K562 (cell line): ENCODE measurements around the gene KCNA10. TPM values are rescaled to one million over a fixed set of nuclear protein-coding genes. Genes with fewer than 3 reads are reported as not detected.

Experiments
- ATAC-seq: fragments of 200-7000 bp; cut with Tn5 transposase; 3 replicates; pipeline ENCODE4 v1.9.1; 2020; ENCODE audit warnings: moderate library complexity
- BruUV-seq: library from RNA; stranded (reverse); fragments of 400-500 nt; replicated peaks from 2 replicates; lab custom pipeline; 2021; lab: Mats Ljungman, UMichigan
- CTCF ChIA-PET: fragments of 300-600 bp; formaldehyde crosslinking; extraction: SDS; loops from one replicate; lab custom pipeline; 2021; ENCODE audit warnings: low intra/inter-chr PET ratio; lab: Yijun Ruan, JAX
- POLR2A ChIA-PET: fragments of 300-600, 350-650 bp; sonication (Branson Sonifier 250); formaldehyde crosslinking; extraction: SDS; loops from one replicate; lab custom pipeline; 2021; ENCODE audit warnings: antibody characterized with exemption, inconsistent platforms; lab: Yijun Ruan, JAX
- DNase-seq, 4 experiments: peaks; one replicate each; pipeline versions ENCODE4 v3.0.0 to v3.0.0-alpha.2; 2011 to 2018; ENCODE audit warnings: low spot score in 3 of 4, mixed read lengths in 3 of 4; ENCODE audit errors: extremely low read depth in 1 of 4
- FAIRE-seq: peaks from 2 replicates; lab custom pipeline; 2011; peaks lifted over from hg19 to GRCh38; lab: Jason Lieb, UNC
- H2AFZ ChIP-seq: 2 replicates; pipeline ENCODE4 v1.6.0; 2011; ENCODE audit warnings: low read depth, low read length, control low read depth, inconsistent platforms
- H3K27ac ChIP-seq: fragments of 200-600 bp; 3 replicates; pipeline ENCODE4 v1.8.0; 2011; ENCODE audit warnings: low read depth, mild to moderate bottlenecking, control low read depth, inconsistent platforms, low read length, moderate library complexity, mixed read lengths; ENCODE audit errors: extremely low read depth
- H3K27me3 ChIP-seq, 2 experiments: fragments of 300-600 bp in 1 of 2; 2 replicates in 1 of 2; 3 replicates in 1 of 2; pipeline versions ENCODE4 v1.6.0 to v1.8.0; 2011; ENCODE audit warnings: inconsistent platforms in 2 of 2, low read length in 2 of 2, mild to moderate bottlenecking in 1 of 2, mixed read lengths in 1 of 2, moderate library complexity in 1 of 2; ENCODE audit not compliant: control insufficient read depth in 2 of 2, insufficient read depth in 2 of 2
- H3K36me3 ChIP-seq: fragments of 300-600 bp; 3 replicates; pipeline ENCODE4 v1.8.0; 2011; ENCODE audit warnings: mild to moderate bottlenecking, low read length, inconsistent platforms; ENCODE audit not compliant: control insufficient read depth, insufficient read depth
- H3K4me1 ChIP-seq, 2 experiments: fragments of 200-600 bp in 1 of 2; replicated peaks in 1 of 2; 2 replicates in 1 of 2; 3 replicates in 1 of 2; pipeline versions ENCODE4 v1.5.1 to v1.8.0; 2011; ENCODE audit warnings: inconsistent platforms in 2 of 2, low read length in 2 of 2, mild to moderate bottlenecking in 1 of 2, mixed read lengths in 1 of 2, moderate library complexity in 1 of 2; ENCODE audit not compliant: control insufficient read depth in 2 of 2, insufficient read depth in 2 of 2
- H3K4me2 ChIP-seq: 2 replicates; pipeline ENCODE4 v1.6.1; 2011; ENCODE audit warnings: low read length, control low read depth, inconsistent platforms, mixed read lengths; ENCODE audit not compliant: insufficient read depth
- H3K4me3 ChIP-seq: fragments of 200-600 bp; sonication (generic), shearing (Covaris generic); 2 replicates; pipeline ENCODE4 v1.5.1; 2016; ENCODE audit warnings: control low read depth, inconsistent platforms
- H3K79me2 ChIP-seq: fragments of 200-600 bp; 3 replicates; pipeline ENCODE4 v1.8.0; 2011; ENCODE audit warnings: low read length, inconsistent platforms; ENCODE audit not compliant: control insufficient read depth, insufficient read depth
- H3K9ac ChIP-seq, 2 experiments: 2 replicates each; pipeline versions ENCODE4 v1.6.0 to v1.6.1; 2011; ENCODE audit warnings: low read depth in 2 of 2, low read length in 2 of 2, control low read depth in 1 of 2, inconsistent platforms in 1 of 2, mild to moderate bottlenecking in 1 of 2, mixed read lengths in 1 of 2; ENCODE audit not compliant: insufficient read depth in 1 of 2
- H3K9me1 ChIP-seq: one replicate; pipeline ENCODE4 v1.6.0; 2011; ENCODE audit warnings: inconsistent platforms, mild to moderate bottlenecking, low read length, moderate library complexity; ENCODE audit not compliant: control insufficient read depth, insufficient read depth
- H3K9me3 ChIP-seq: replicated peaks from 2 replicates; pipeline ENCODE4 v1.5.1; 2011; ENCODE audit warnings: low read depth, low read length, inconsistent platforms; ENCODE audit not compliant: control insufficient read depth, insufficient read depth
- H4K20me1 ChIP-seq: replicated peaks from 2 replicates; pipeline ENCODE4 v1.6.1; 2011; ENCODE audit warnings: low read length, inconsistent platforms, mixed read lengths; ENCODE audit not compliant: control insufficient read depth, insufficient read depth
- CBFA2T3 ChIP-seq: fragments of 450-650 bp; IDR thresholded peaks from 2 replicates; pipeline ENCODE4 v1.6.1; 2017
- FOSL1 ChIP-seq: fragments of 200-800 bp; sonication (Bioruptor generic); conservative IDR thresholded peaks from 2 replicates; pipeline ENCODE4 v1.6.1; 2016; ENCODE audit warnings: missing genetic modification characterization, missing compliant biosample characterization
- JUND ChIP-seq, 2 experiments: IDR thresholded peaks; 2 replicates in 1 of 2; 3 replicates in 1 of 2; pipeline ENCODE4 v1.6.1; 2011; ENCODE audit warnings: borderline replicate concordance in 2 of 2, low read depth in 2 of 2, low read length in 2 of 2, improper control_type of control experiment in 1 of 2, missing biosample characterization in 1 of 2, missing genetic modification characterization in 1 of 2, missing genetic modification reagents in 1 of 2
- KDM1A ChIP-seq, 2 experiments: fragments of 450-650 bp; IDR thresholded peaks; 2 replicates each; pipeline ENCODE4 v1.6.1; 2016; ENCODE audit warnings: mild to moderate bottlenecking in 2 of 2
- WGBS: fragments of 100-300 bp; shearing (Covaris generic); methylation state at CpG from one replicate; pipeline ENCODE4 v1.1.6; 2016; ENCODE audit warnings: low coverage, mixed read lengths; ENCODE audit not compliant: insufficient coverage; ENCODE audit errors: missing lambda C conversion rate; 5-methylcytosine and 5-hydroxymethylcytosine counted together
- in situ Hi-C: fragments of 300-500 bp; cut with MboI; formaldehyde crosslinking; loops from 4 replicates; pipeline ENCODE4 v1.15.0; 2018; ENCODE audit warnings: inconsistent platforms, mixed read lengths
- intact Hi-C: fragments of 100-400 bp; cut with micrococcal nuclease; formaldehyde crosslinking; loops from 2 replicates; pipeline ENCODE4 v1.14.2; 2022
- polyA plus RNA-seq, 8 experiments: library from polyadenylated mRNA; depleted of rRNA in 4 of 8; stranded (reverse) in 5 of 8; unstranded in 3 of 8; fragments of >200 nt; fragmentation: Nextera tagmentation in 2 of 8; fragmentation: Illumina TruSeq in 1 of 8; extraction: Ambion mirVana in 2 of 8; extraction: Trizol in 1 of 8; gene quantifications; 2 replicates each; pipeline versions ENCODE4 v1.2.1 to v1.2.3, GENCODE V29; 2011 to 2014; ENCODE audit warnings: inconsistent platforms in 1 of 8, missing spikeins in 1 of 8
- total RNA-seq, 7 experiments: library from RNA; depleted of rRNA in 6 of 7; stranded (reverse); fragments of >200 nt in 6 of 7; fragmentation: Illumina TruSeq in 2 of 7; extraction: Trizol in 2 of 7; gene quantifications; 2 replicates each; pipeline versions ENCODE4 v1.2.1 to v1.2.3, GENCODE V29; 2011 to 2021; ENCODE audit warnings: low replicate concordance in 1 of 7
- TF ChIP-seq, protein P1 (sequence below), 2 experiments: fragments of 450-650 bp in 1 of 2; sonication (generic) in 1 of 2; formaldehyde crosslinking in 1 of 2; IDR thresholded peaks in 1 of 2; conservative IDR thresholded peaks in 1 of 2; 2 replicates each; pipeline versions ENCODE4 v1.6.1 to v1.8.1; 2016 to 2023; ENCODE audit warnings: mild to moderate bottlenecking in 2 of 2, moderate library complexity in 2 of 2, inconsistent platforms in 1 of 2, missing genetic modification reagents in 1 of 2
- TF ChIP-seq, protein P2 (sequence below): sonication (generic); formaldehyde crosslinking; IDR thresholded peaks from 2 replicates; pipeline ENCODE4 v1.8.1; 2023; ENCODE audit warnings: mild to moderate bottlenecking, missing genetic modification reagents

KCNA10 gene
- total and polyA plus RNA-seq, 9 of the 15 experiments (the other 6 are each of a cell fraction or from before 2014, with no cell fraction given): not detected

DNA sequence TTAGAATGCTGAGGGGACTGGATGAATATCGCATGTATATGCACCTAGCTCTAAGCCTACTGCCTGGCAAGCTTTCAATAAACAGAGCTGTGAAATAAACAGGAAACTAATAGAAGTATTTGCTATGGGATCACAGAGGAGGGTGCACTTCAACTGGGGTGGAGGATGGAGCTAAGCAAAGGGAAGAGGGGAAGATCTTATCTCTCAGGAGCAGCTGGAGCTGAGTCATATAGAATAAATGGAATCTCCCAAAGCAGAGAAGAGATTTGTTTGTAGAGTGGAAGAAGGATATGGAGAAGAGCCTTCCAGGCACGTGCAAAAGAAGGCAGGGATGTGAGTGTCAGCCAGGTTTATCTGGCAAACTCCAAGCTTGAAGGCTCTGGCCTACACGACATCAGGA lies 17.0 kb upstream of the KCNA10 start:
- TF ChIP-seq, protein P1, sequence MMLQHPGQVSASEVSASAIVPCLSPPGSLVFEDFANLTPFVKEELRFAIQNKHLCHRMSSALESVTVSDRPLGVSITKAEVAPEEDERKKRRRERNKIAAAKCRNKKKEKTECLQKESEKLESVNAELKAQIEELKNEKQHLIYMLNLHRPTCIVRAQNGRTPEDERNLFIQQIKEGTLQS (IDR thresholded peaks at IDR 0.05): peak; percentile 9; the same call in 1 of the 2 replicates
- TF ChIP-seq, protein P1 (CRISPR knock-in tag; conservative IDR thresholded peaks at IDR 0.05): no peak
- TF ChIP-seq KDM1A (IDR thresholded peaks at IDR 0.05) (0 out of 4 replicates have a peak, but pooled peaks have one; percentile 21 to 35), JUND (IDR thresholded peaks at IDR 0.05; ENCODE audit: borderline replicate concordance, low read depth, low read length) (peak; percentile 36; the same call in 1 of the 2 replicates), JUND (tag; IDR thresholded peaks at IDR 0.05; ENCODE audit: borderline replicate concordance, low read depth, low read length) (peak; percentile 25; the same call in 1 of the 3 replicates), FOSL1 (tag) (peak; percentile 70), CBFA2T3 (peak; percentile 30; the same call in 1 of the 2 replicates)
- TF ChIP-seq, protein P2, sequence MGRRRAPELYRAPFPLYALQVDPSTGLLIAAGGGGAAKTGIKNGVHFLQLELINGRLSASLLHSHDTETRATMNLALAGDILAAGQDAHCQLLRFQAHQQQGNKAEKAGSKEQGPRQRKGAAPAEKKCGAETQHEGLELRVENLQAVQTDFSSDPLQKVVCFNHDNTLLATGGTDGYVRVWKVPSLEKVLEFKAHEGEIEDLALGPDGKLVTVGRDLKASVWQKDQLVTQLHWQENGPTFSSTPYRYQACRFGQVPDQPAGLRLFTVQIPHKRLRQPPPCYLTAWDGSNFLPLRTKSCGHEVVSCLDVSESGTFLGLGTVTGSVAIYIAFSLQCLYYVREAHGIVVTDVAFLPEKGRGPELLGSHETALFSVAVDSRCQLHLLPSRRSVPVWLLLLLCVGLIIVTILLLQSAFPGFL: no peak
- H3K4me2 ChIP-seq: no peak overlapping the region
- no peak for ATAC-seq
- intact Hi-C loops (no loop called here), in situ Hi-C loops (no loop called here)
- BruUV-seq: no TSS peak
- FAIRE-seq: no peak
- no peak overlapping the region for H3K27ac ChIP-seq
- 0% methylated on average over 3 of the region's 3 CpGs for WGBS
- no peak overlapping the region for H2AFZ ChIP-seq
- CTCF ChIA-PET: no interaction called here
- POLR2A ChIA-PET: interaction anchor here (0.8 to 1.1 kb wide), 2 partner anchors 17 to 21 kb away, joined by 4 to 5 read pairs; partner anchors contain the start of gene KCNA10
- H3K9me3 ChIP-seq: no peaks in the 10 kb centered on the region
- H3K4me1 ChIP-seq: no peaks in the 10 kb centered on the region
- H3K27me3 ChIP-seq: peaks cover 0 to 4% of the 10 kb centered on the region in 2 experiments; a peak in 1 of 5 replicates
- H4K20me1 ChIP-seq: peaks cover 9% of the 10 kb centered on the region
- H3K79me2 ChIP-seq: no peaks in the 10 kb centered on the region
- H3K9ac ChIP-seq: no peak overlapping the region
- no peak overlapping the region for H3K4me3 ChIP-seq
- H3K36me3 ChIP-seq: no peaks in the 10 kb centered on the region
- DNase-seq: no peak
- H3K9me1 ChIP-seq: no peaks in the 10 kb centered on the region
